ENCODE results near the gene RASAL2. TPM values are rescaled to one million over a fixed set of nuclear protein-coding genes. Genes with fewer than 3 reads are reported as not detected.

RASAL2 gene
- total and polyA plus RNA-seq, 2 of the 13 experiments (the other 11 are each of a cell fraction or from before 2014, with no cell fraction given): 5.4 to 5.9 TPM

DNA sequence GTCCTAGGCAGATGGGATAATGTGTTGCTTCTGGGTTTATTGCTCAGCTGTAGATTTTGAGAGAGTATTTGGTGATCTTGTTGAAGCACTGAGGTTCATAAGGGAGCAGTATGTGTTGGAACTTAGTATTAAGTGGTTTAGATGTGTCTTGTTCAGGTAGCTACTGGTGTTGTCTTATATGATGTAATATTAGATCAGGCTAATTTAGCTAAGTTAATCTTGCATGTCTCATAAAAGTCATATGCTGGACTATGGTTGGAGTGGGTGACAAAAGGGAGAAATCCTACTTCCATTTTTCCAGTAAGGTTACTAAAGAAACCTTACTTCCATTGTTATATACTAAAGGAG, 206.4 kb downstream of the RASAL2 start:
- ATAC-seq (no peak), FAIRE-seq (no peak), DNase-seq (ENCODE audit: low spot score) (no peak)
- Histone ChIP-seq H3K4me2 (ENCODE audit: low read depth, low read length) (no peak overlapping the region), H3K4me3 (replicated peaks in 1 of 3; ENCODE audit: insufficient read depth in 1 of 3, low read depth in 2 of 3, low read length in 3 of 3) (no peak overlapping the region), H3K36me3 (replicated peaks in 1 of 2; ENCODE audit: control insufficient read depth in 1 of 2, insufficient read depth in 2 of 2, low read length in 2 of 2) (no peaks in the 10 kb centered on the region), H3K27ac (ENCODE audit: extremely low read length, insufficient read depth, low read length) (no peak overlapping the region), H3K79me2 (ENCODE audit: insufficient read depth, low read length) (no peaks in the 10 kb centered on the region), H3K9ac (ENCODE audit: insufficient read depth, low read depth, low read length) (no peak overlapping the region), H3K27me3 (ENCODE audit: control insufficient read depth in 1 of 2, insufficient read depth in 2 of 2, low read length in 2 of 2) (no peaks in the 10 kb centered on the region), H3K4me1 (ENCODE audit: insufficient read depth, low read length) (no peaks in the 10 kb centered on the region), H3K9me3 (ENCODE audit: low read length) (no peaks in the 10 kb centered on the region), H2AFZ (ENCODE audit: low read length) (no peak overlapping the region), H4K20me1 (ENCODE audit: insufficient read depth, low read length) (no peaks in the 10 kb centered on the region)
- TF ChIP-seq RBM22 (optimal IDR thresholded peaks at IDR 0.05; ENCODE audit: low read length): no peak
- TF ChIP-seq, protein P1, sequence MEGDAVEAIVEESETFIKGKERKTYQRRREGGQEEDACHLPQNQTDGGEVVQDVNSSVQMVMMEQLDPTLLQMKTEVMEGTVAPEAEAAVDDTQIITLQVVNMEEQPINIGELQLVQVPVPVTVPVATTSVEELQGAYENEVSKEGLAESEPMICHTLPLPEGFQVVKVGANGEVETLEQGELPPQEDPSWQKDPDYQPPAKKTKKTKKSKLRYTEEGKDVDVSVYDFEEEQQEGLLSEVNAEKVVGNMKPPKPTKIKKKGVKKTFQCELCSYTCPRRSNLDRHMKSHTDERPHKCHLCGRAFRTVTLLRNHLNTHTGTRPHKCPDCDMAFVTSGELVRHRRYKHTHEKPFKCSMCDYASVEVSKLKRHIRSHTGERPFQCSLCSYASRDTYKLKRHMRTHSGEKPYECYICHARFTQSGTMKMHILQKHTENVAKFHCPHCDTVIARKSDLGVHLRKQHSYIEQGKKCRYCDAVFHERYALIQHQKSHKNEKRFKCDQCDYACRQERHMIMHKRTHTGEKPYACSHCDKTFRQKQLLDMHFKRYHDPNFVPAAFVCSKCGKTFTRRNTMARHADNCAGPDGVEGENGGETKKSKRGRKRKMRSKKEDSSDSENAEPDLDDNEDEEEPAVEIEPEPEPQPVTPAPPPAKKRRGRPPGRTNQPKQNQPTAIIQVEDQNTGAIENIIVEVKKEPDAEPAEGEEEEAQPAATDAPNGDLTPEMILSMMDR (CRISPR knock-in tag; IDR thresholded peaks at IDR 0.05): no peak
- TF ChIP-seq MBD4 (IDR thresholded peaks at IDR 0.05; ENCODE audit: borderline replicate concordance, low read length): no peak
- TF ChIP-seq DPF2 (CRISPR knock-in tag; IDR thresholded peaks at IDR 0.05; ENCODE audit: borderline replicate concordance, low read depth): no peak
- TF ChIP-seq KDM3A (CRISPR knock-in tag; IDR thresholded peaks at IDR 0.05; ENCODE audit: low read depth): no peak
- TF ChIP-seq, protein P2, sequence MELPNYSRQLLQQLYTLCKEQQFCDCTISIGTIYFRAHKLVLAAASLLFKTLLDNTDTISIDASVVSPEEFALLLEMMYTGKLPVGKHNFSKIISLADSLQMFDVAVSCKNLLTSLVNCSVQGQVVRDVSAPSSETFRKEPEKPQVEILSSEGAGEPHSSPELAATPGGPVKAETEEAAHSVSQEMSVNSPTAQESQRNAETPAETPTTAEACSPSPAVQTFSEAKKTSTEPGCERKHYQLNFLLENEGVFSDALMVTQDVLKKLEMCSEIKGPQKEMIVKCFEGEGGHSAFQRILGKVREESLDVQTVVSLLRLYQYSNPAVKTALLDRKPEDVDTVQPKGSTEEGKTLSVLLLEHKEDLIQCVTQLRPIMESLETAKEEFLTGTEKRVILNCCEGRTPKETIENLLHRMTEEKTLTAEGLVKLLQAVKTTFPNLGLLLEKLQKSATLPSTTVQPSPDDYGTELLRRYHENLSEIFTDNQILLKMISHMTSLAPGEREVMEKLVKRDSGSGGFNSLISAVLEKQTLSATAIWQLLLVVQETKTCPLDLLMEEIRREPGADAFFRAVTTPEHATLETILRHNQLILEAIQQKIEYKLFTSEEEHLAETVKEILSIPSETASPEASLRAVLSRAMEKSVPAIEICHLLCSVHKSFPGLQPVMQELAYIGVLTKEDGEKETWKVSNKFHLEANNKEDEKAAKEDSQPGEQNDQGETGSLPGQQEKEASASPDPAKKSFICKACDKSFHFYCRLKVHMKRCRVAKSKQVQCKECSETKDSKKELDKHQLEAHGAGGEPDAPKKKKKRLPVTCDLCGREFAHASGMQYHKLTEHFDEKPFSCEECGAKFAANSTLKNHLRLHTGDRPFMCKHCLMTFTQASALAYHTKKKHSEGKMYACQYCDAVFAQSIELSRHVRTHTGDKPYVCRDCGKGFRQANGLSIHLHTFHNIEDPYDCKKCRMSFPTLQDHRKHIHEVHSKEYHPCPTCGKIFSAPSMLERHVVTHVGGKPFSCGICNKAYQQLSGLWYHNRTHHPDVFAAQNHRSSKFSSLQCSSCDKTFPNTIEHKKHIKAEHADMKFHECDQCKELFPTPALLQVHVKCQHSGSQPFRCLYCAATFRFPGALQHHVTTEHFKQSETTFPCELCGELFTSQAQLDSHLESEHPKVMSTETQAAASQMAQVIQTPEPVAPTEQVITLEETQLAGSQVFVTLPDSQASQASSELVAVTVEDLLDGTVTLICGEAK (IDR thresholded peaks at IDR 0.05): no peak
- TF ChIP-seq, protein P2 (CRISPR knock-in tag; IDR thresholded peaks at IDR 0.05): no peak
- TF ChIP-seq, protein P3, sequence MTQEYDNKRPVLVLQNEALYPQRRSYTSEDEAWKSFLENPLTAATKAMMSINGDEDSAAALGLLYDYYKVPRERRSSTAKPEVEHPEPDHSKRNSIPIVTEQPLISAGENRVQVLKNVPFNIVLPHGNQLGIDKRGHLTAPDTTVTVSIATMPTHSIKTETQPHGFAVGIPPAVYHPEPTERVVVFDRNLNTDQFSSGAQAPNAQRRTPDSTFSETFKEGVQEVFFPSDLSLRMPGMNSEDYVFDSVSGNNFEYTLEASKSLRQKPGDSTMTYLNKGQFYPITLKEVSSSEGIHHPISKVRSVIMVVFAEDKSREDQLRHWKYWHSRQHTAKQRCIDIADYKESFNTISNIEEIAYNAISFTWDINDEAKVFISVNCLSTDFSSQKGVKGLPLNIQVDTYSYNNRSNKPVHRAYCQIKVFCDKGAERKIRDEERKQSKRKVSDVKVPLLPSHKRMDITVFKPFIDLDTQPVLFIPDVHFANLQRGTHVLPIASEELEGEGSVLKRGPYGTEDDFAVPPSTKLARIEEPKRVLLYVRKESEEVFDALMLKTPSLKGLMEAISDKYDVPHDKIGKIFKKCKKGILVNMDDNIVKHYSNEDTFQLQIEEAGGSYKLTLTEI (CRISPR knock-in tag; conservative IDR thresholded peaks at IDR 0.05): no peak
- no peak for TF ChIP-seq ZNF547 (CRISPR knock-in tag; IDR thresholded peaks at IDR 0.05)
- no peak for TF ChIP-seq FOSL2 (CRISPR knock-in tag; IDR thresholded peaks at IDR 0.05)
- no peak for TF ChIP-seq CHCHD3 (CRISPR knock-in tag; IDR thresholded peaks at IDR 0.05)
- intact Hi-C loops (cut with micrococcal nuclease; ENCODE audit: unreplicated experiment): loop anchor here (2.0 kb wide), 1 partner anchor 200 kb away; no protein-coding TSS in a partner anchor
- ChIA-PET POLR2A (interaction anchor here (0.9 kb wide), 1 partner anchor 248 kb away, joined by 3 read pairs; no protein-coding TSS in a partner anchor), CTCF (ENCODE audit: low intra/inter-chr PET ratio, low total read pairs) (interaction anchor here (1.4 to 1.8 kb wide), 2 partner anchors 201 to 245 kb away, joined by 4 read pairs; no protein-coding TSS in a partner anchor)
- in situ Hi-C loops (cut with HindIII; ENCODE audit: extremely low pct_ligation_motif_present, low pct_unique_long_range_greater_than_20kb): loop anchor here (25.0 kb wide), 1 partner anchor 437 kb away; the partner anchor contains the start of gene RALGPS2
- BruUV-seq (replicated peaks): no TSS peak

Data from HepG2 (cell line).